ENCODE results near the gene SHROOM1. TPM values are rescaled to one million over a fixed set of nuclear protein-coding genes. Genes with fewer than 3 reads are reported as not detected.

SHROOM1 gene
- total RNA-seq, 2 experiments from 2014 or later, result 2.5 to 2.7 TPM

DNA sequence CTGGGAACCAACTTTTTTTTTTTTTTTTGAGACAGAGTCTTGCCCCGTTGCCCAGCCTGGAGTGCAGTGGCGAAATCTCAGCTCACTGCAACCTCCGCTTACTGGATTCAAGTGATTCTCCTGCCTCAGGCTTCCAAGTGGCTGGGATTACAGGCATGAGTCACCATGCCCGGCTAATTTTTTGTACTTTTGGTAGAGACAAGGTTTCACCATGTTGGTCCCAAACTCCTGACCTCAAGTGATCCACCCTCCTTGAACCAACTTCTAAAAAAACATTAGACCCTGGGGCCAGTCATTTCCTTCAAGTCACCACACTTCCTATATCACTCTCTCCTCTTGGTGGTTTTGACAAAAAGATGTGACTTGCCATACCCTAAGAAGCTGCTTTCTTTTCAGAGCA is 10.9 kb upstream of the SHROOM1 start:
- Mint-ChIP-seq H3K27ac (no peak overlapping the region), H3K4me1 (no peaks in the 10 kb centered on the region), H3K4me3 (no peak overlapping the region), H3K9me3 (no peaks in the 10 kb centered on the region), H3K36me3 (ENCODE audit: low read depth) (no peaks in the 10 kb centered on the region), H3K27me3 (no peaks in the 10 kb centered on the region)
- CTCF ChIA-PET, result interaction anchor here (0.6 to 1.4 kb wide), 2 partner anchors 21 to 1971 kb away, joined by 3 read pairs; no protein-coding TSS in a partner anchor
- no peak for DNase-seq
- POLR2A ChIA-PET, result no interaction called here

GRCh38 chr5:132840896-132841295 is 10.4 kb upstream of the SHROOM1 start:
- Mint-ChIP-seq H3K27me3 (no peaks in the 10 kb centered on the region), H3K4me3 (no peak overlapping the region), H3K27ac (no peak overlapping the region), H3K4me1 (no peaks in the 10 kb centered on the region), H3K9me3 (no peaks in the 10 kb centered on the region), H3K36me3 (ENCODE audit: low read depth) (no peaks in the 10 kb centered on the region)
- no peak for DNase-seq
- CTCF ChIA-PET, result interaction anchor here (0.6 to 1.4 kb wide), 2 partner anchors 21 to 1971 kb away, joined by 3 read pairs; no protein-coding TSS in a partner anchor
- POLR2A ChIA-PET, result no interaction called here

GRCh38 chr5:132840313-132840712 is 9.9 kb upstream of the SHROOM1 start:
- Mint-ChIP-seq H3K9me3 (no peaks in the 10 kb centered on the region), H3K36me3 (ENCODE audit: low read depth) (no peaks in the 10 kb centered on the region), H3K4me1 (no peaks in the 10 kb centered on the region), H3K27me3 (no peaks in the 10 kb centered on the region), H3K4me3 (no peak overlapping the region), H3K27ac (no peak overlapping the region)
- ChIA-PET POLR2A (no interaction called here), CTCF (interaction anchor here (1.4 kb wide), 1 partner anchor 20 kb away, joined by 3 read pairs; no protein-coding TSS in a partner anchor)
- no peak for DNase-seq

GRCh38 chr5:132839426-132840301 is 9.2 kb upstream of the SHROOM1 start:
- Mint-ChIP-seq H3K27ac (no peak overlapping the region), H3K4me1 (no peaks in the 10 kb centered on the region), H3K9me3 (no peaks in the 10 kb centered on the region), H3K36me3 (ENCODE audit: low read depth) (no peaks in the 10 kb centered on the region), H3K4me3 (no peak overlapping the region), H3K27me3 (no peaks in the 10 kb centered on the region)
- ChIA-PET CTCF (interaction anchor here (1.4 kb wide), 1 partner anchor 20 kb away, joined by 3 read pairs; no protein-coding TSS in a partner anchor), POLR2A (no interaction called here)
- peak; percentile 5 for DNase-seq

DNA sequence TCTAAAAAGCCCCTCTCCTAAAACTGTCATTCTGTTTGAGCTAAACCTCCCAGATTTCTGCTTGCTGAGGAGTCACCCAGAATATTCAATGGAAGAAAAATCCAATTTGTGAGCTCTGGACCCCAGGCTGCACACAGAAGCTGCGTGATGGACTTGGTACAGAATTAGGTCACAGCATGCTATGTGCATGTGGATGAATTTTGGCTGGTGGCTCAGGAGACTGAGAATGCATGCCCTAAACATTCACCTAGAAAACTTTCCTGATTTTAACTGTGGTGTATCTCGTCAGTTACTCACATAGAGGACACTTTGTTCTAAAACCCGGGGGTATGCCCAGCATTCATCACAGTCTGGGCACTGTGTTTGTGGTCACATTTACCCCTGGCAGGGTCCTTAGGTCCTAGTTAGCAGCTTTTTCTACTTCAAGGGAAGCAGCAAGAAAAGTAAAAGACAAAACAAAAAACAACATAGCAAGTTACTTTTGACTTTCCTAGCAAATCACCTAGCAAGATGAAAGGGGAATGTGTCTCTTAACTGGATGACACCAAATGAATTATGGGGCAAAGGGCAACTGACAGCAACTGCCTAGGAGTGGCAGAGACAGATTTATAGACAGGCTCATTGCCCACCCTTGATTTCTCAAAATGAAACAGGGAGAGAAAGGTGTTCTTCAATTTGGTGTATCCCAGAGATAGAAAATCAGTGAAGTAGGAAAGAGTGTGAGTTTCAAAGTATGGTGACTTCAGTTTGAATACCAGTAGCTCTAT is 8.3 kb upstream of the SHROOM1 start:
- peak; percentile 0 for DNase-seq
- H3K27me3 Mint-ChIP-seq, result no peaks in the 10 kb centered on the region
- H3K4me1 Mint-ChIP-seq, result no peaks in the 10 kb centered on the region
- no peak overlapping the region for H3K4me3 Mint-ChIP-seq
- ChIA-PET POLR2A (no interaction called here), CTCF (no interaction called here)
- H3K27ac Mint-ChIP-seq, result no peak overlapping the region
- H3K36me3 Mint-ChIP-seq (ENCODE audit: low read depth), result no peaks in the 10 kb centered on the region
- no peaks in the 10 kb centered on the region for H3K9me3 Mint-ChIP-seq

DNA sequence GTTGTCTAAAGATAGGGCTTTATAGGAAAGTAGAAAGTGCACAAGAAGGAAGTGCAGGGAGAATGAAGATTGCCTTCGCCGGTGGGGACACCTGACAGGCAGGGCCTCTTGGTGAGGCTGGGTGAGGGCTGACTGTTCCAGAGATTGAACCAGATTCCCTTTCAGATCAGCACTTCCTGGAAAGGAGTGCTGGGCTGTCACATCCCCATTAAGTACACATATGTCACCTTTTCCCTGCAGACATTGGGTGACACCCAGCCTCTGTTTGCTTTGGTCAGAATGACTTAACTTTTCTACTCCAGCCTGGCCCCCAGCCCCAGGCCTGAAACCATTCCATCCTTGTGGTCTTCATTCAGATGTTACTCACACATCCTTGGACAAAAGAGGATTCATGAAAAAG is 7.4 kb upstream of the SHROOM1 start:
- Mint-ChIP-seq H3K4me3 (no peak overlapping the region), H3K27ac (no peak overlapping the region), H3K4me1 (no peaks in the 10 kb centered on the region), H3K9me3 (no peaks in the 10 kb centered on the region), H3K36me3 (ENCODE audit: low read depth) (no peaks in the 10 kb centered on the region), H3K27me3 (no peaks in the 10 kb centered on the region)
- ChIA-PET CTCF (no interaction called here), POLR2A (no interaction called here)
- peak; percentile 10 for DNase-seq

- no peaks in the 10 kb centered on the region for H3K27me3 Mint-ChIP-seq
- ChIA-PET CTCF (no interaction called here), POLR2A (no interaction called here)
- no peak overlapping the region for H3K27ac Mint-ChIP-seq
- H3K4me1 Mint-ChIP-seq, result no peaks in the 10 kb centered on the region
- H3K36me3 Mint-ChIP-seq (ENCODE audit: low read depth), result no peaks in the 10 kb centered on the region
- H3K4me3 Mint-ChIP-seq, result no peak overlapping the region
- no peak for DNase-seq
- H3K9me3 Mint-ChIP-seq, result no peaks in the 10 kb centered on the region
Measured at GRCh38 chr5:132836852-132837251, 6.4 kb upstream of the SHROOM1 start.

DNA sequence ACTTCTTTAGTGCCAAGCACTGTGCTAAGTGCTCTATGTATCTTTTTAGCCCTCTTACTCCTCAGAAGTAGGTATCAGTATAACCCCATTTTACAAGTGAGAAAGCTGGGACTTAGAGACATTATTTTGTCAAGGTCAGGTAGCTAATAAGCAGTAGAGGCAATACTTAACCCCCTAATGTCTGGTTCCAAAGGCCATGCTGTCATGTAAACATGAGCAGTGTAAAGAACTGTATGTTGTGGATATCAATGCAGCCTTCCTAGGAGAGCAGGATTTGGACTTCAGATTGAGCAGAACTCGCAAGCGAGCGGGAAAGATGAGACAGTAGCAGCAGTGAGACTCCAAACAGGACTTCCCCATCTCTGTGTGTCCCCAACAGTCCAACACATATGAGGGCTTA is 3.6 kb upstream of the SHROOM1 start:
- Mint-ChIP-seq H3K4me3 (no peak overlapping the region), H3K27ac (no peak overlapping the region), H3K9me3 (no peaks in the 10 kb centered on the region), H3K27me3 (peaks cover 17% of the 10 kb centered on the region), H3K4me1 (peaks cover 13% of the 10 kb centered on the region), H3K36me3 (ENCODE audit: low read depth) (no peaks in the 10 kb centered on the region)
- no peak for DNase-seq
- CTCF ChIA-PET, result interaction anchor here (1.3 to 1.4 kb wide), 2 partner anchors 14 to 49 kb away, joined by 3 to 6 read pairs; no protein-coding TSS in a partner anchor
- POLR2A ChIA-PET, result no interaction called here

DNA sequence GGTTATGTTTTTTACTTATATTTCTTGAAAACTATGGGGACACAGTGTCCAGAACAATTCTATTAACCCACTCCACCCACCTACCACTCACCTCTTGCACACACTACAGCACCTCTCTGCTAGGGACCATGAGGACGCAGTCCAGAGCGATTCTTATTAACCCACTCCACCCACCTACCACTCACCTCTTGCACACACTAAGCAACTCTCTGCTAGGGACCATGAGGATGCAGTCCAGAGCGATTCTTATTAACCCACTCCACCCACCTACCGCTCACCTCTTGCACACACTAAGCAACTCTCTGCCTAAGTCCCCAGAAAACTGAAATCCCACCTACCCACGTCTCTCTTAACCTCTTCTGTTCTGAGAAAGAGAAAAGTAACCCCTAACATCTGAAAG is 2.2 kb upstream of the SHROOM1 start:
- DNase-seq, result no peak
- no peaks in the 10 kb centered on the region for H3K36me3 Mint-ChIP-seq (ENCODE audit: low read depth)
- H3K4me3 Mint-ChIP-seq, result no peak overlapping the region
- no peak overlapping the region for H3K27ac Mint-ChIP-seq
- no peaks in the 10 kb centered on the region for H3K9me3 Mint-ChIP-seq
- peaks cover 30% of the 10 kb centered on the region for H3K27me3 Mint-ChIP-seq
- peaks cover 15% of the 10 kb centered on the region for H3K4me1 Mint-ChIP-seq
- CTCF ChIA-PET, result interaction anchor here (5.2 kb wide), 1 partner anchor 12 kb away, joined by 27 read pairs; no protein-coding TSS in a partner anchor
- POLR2A ChIA-PET, result no interaction called here

DNA sequence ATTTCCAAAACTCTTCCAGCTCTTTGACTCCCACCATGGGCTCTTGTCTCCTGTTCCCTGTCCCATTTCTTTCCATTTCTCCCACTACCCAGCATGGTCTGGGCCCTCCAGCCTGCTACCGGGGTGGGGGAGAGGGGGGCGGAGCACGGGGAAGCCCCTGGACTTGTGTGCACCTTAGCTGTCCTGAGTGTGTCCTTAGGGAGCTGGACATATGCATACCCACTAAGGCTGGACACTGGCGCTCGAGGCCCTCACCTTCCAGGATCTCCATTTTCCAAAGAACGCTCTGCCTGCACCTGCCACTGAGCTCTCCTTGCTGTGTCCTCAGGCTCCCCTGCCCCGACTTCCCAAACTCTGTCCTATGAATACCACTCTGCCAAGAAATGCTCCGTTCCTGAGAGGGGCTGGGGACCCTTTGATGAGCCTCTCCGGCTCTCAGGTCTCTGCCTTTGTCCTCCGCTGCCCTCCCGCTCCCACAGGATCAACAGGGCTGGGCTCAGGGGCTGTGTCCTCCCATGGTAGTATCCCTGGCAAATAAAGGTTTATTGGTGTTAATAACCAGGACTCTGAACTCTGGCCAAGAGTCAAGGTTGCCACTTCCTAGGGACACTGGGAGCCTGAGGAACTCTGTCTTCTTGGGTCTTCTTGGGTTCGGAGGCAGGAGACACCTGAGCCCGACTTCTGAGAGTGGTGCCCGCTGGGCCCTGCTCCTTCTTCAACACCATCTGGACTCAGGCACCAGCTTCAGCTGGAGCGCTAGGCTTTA is 831 bp upstream of the SHROOM1 start:
- H3K9me3 Mint-ChIP-seq, result no peaks in the 10 kb centered on the region
- H3K27me3 Mint-ChIP-seq, result peaks cover 43% of the 10 kb centered on the region
- ChIA-PET CTCF (interaction anchor here (1.1 to 5.2 kb wide), 5 partner anchors 11 to 309 kb away, joined by 3 to 27 read pairs (median 3); no protein-coding TSS in a partner anchor), POLR2A (interaction anchor here (0.9 to 1.4 kb wide), 3 partner anchors 18 to 132 kb away, joined by 3 to 5 read pairs (median 3); partner anchors contain the start of gene SOWAHA)
- H3K4me3 Mint-ChIP-seq, result peak overlapping the region; percentile 66
- no peaks in the 10 kb centered on the region for H3K36me3 Mint-ChIP-seq (ENCODE audit: low read depth)
- DNase-seq, result no peak
- no peak overlapping the region for H3K27ac Mint-ChIP-seq
- peaks cover 15% of the 10 kb centered on the region for H3K4me1 Mint-ChIP-seq

GRCh38 chr5:132829742-132830435 is 558 bp downstream of the SHROOM1 start:
- Mint-ChIP-seq H3K27me3 (peaks cover 49% of the 10 kb centered on the region), H3K4me1 (peaks cover 17% of the 10 kb centered on the region), H3K27ac (no peak overlapping the region), H3K9me3 (no peaks in the 10 kb centered on the region), H3K4me3 (peak overlapping the region; percentile 79), H3K36me3 (ENCODE audit: low read depth) (no peaks in the 10 kb centered on the region)
- POLR2A ChIA-PET, result interaction anchor here (0.8 to 1.3 kb wide), 2 partner anchors 16 to 333 kb away, joined by 3 to 5 read pairs; partner anchors contain the start of gene SOWAHA
- DNase-seq, result peak; percentile 74
- CTCF ChIA-PET, result interaction anchor here (0.8 to 5.2 kb wide), 11 partner anchors 9 to 328 kb away, joined by 3 to 36 read pairs (median 4); partner anchors contain the start of genes CCNI2, GDF9 and UQCRQ
